MCF 10A (cell line): ENCODE results near the gene ATP6AP2. TPM values are rescaled to one million over a fixed set of nuclear protein-coding genes. Genes with fewer than 3 reads are reported as not detected.

Experiments used
- BruUV-seq: library from RNA; stranded (reverse); fragments of 400-500 nt; replicated peaks from 2 replicates; lab custom pipeline; 2021; lab: Mats Ljungman, UMichigan
- CTCF ChIA-PET: fragments of 300-600 bp; sonication (Branson Sonifier 250); formaldehyde crosslinking; extraction: SDS; loops from one replicate; lab custom pipeline; 2021; ENCODE audit warnings: antibody characterized with exemption, inconsistent platforms; lab: Yijun Ruan, JAX
- POLR2A ChIA-PET: fragments of 300-600, 350-650 bp; sonication (Branson Sonifier 250); formaldehyde crosslinking; extraction: SDS; loops from one replicate; lab custom pipeline; 2020; ENCODE audit warnings: antibody characterized with exemption, inconsistent platforms; lab: Yijun Ruan, JAX
- DNase-seq: peaks from one replicate; pipeline ENCODE4 v3.0.0-alpha.2; 2018; ENCODE audit not compliant: unreplicated experiment
- H3K27ac Mint-ChIP-seq: one replicate; pipeline ENCODE4 v1.8.0; 2022; ENCODE audit warnings: mild to moderate bottlenecking, low read depth, mixed read lengths; ENCODE audit not compliant: unreplicated experiment
- H3K27me3 Mint-ChIP-seq: one replicate; pipeline ENCODE4 v1.8.0; 2022; ENCODE audit warnings: mixed read lengths; ENCODE audit not compliant: insufficient read depth, unreplicated experiment
- H3K36me3 Mint-ChIP-seq: one replicate; pipeline ENCODE4 v1.8.0; 2022; ENCODE audit warnings: mild to moderate bottlenecking, moderate library complexity, mixed read lengths; ENCODE audit not compliant: insufficient read depth, unreplicated experiment
- H3K4me1 Mint-ChIP-seq: one replicate; pipeline ENCODE4 v1.8.0; 2022; ENCODE audit warnings: mixed read lengths; ENCODE audit not compliant: insufficient read depth, unreplicated experiment
- H3K4me3 Mint-ChIP-seq: one replicate; pipeline ENCODE4 v1.8.0; 2022; ENCODE audit warnings: mild to moderate bottlenecking, moderate library complexity, mixed read lengths; ENCODE audit not compliant: unreplicated experiment
- H3K9me3 Mint-ChIP-seq: one replicate; pipeline ENCODE4 v1.8.0; 2022; ENCODE audit warnings: mixed read lengths; ENCODE audit not compliant: unreplicated experiment
- CTCF ChIP-seq: fragments of 200-600 bp; IDR thresholded peaks from one replicate; pipeline ENCODE4 v1.8.0; 2022; ENCODE audit warnings: antibody characterized with exemption, mild to moderate bottlenecking; ENCODE audit not compliant: unreplicated experiment
- intact Hi-C: fragments of 100-400 bp; cut with micrococcal nuclease; formaldehyde crosslinking; loops from 2 replicates; pipeline ENCODE4 v1.14.1; 2022
- total RNA-seq: library from RNA; stranded (reverse); gene quantifications from 2 replicates; pipeline ENCODE4 v1.2.3, GENCODE V29; 2022

The ATP6AP2 gene
- total RNA-seq, 1 experiment from 2014 or later, result 69.4 TPM

DNA sequence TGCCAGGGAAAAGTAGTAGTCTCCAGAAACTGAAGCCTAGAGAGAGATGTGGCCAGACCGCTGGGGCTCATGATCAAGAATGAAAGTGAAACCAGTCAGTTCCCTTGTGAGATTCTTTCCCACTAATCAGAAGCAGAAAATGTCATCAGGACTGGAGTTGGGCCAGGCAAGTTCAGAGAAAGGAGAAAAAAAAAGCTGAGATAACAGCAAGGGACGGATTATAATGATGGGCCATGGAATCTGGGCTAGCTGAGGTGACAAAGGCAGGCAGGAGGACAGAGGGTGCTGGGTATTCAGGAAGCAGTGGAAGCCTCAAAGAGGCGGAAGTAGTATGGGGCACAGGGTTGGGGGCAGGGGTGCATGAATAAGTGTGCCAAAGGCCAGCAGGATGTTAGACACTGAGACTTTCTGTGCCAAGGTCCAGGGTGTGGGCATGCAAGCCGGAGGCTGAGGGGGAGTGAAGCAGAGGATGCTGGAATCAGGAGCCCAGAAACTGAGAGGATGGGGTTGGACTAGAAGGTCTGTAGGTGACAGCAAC lies 64.1 kb downstream of the ATP6AP2 start:
- BruUV-seq, result no TSS peak
- Mint-ChIP-seq H3K36me3 (peaks cover 10% of the 10 kb centered on the region), H3K9me3 (no peaks in the 10 kb centered on the region), H3K27me3 (peaks cover 47% of the 10 kb centered on the region), H3K4me3 (peak overlapping the region; percentile 74), H3K4me1 (peaks cover 16% of the 10 kb centered on the region), H3K27ac (peak overlapping the region; percentile 41)
- CTCF ChIA-PET, result interaction anchor here (0.5 to 1.7 kb wide), 3 partner anchors 27 to 699 kb away, joined by 3 to 6 read pairs (median 3); no protein-coding TSS in a partner anchor
- POLR2A ChIA-PET, result interaction anchor here (2.6 kb wide), 1 partner anchor 64 kb away, joined by 18 read pairs; the partner anchor contains the start of gene ATP6AP2
- TF ChIP-seq CTCF, result no peak
- intact Hi-C loops, result loop anchor here (5.0 kb wide), 1 partner anchor 103 kb away; no protein-coding TSS in a partner anchor
- DNase-seq, result peak; percentile 54

- ChIA-PET POLR2A (interaction anchor here (0.6 to 2.6 kb wide), 6 partner anchors 66 to 535 kb away, joined by 3 to 18 read pairs (median 3); partner anchors contain the start of gene ATP6AP2), CTCF (interaction anchor here (0.6 to 2.0 kb wide), 2 partner anchors 148 to 566 kb away, joined by 3 to 8 read pairs; no protein-coding TSS in a partner anchor)
- Mint-ChIP-seq H3K4me3 (peak overlapping the region; percentile 85), H3K9me3 (no peaks in the 10 kb centered on the region), H3K36me3 (peaks cover 4% of the 10 kb centered on the region), H3K27me3 (peaks cover 50% of the 10 kb centered on the region), H3K27ac (peak overlapping the region; percentile 90), H3K4me1 (peaks cover 16% of the 10 kb centered on the region)
- TSS peak; percentile 13 for BruUV-seq
- intact Hi-C loops, result loop anchor here (5.0 kb wide), 1 partner anchor 104 kb away; no protein-coding TSS in a partner anchor
- TF ChIP-seq CTCF, result no peak
- DNase-seq, result no peak
Measured at GRCh38 chrX:40646489-40647306, 65.9 kb downstream of the ATP6AP2 start.

DNA sequence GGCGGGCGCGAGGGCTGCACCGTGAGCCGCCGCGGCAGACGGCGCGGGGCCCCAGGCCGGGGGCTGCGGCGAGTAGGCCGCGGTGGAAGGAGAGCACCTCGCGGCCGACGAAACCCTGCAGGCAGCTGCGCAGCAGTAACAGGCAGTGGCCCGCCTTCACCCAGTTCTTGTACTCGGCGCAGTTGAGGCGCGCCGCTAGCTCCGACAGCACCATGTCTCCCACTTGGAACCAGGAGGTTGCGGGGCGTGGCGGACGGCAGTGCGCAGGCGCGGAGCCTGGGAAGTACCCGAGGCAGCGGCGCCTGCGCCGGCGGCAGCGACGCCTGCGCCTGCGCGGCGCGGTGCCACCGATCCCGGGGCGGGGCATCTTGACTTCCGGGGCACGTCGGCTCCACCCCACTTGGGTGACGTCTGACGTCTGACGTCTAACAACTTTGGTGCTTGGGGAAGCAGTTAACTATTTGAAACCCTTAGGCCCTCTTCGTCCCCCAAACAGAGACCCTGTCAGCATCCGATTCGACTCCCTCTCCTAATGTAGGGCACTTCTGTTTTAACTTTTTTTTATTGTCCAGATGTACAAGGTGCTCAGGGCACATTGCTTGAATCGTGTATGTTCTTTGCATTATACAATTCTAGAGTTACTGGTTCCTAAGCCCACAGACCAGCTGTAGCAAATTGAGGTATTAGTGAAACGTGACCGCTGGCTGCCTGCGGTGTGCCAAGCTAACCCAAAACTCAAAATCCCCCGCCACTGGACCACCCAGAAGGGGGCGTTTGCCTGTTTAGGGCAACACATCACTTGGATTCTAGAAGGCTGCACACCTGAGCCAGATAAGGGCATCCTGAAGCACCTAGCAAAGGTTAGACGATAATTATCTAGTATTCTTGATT lies 66.8 kb downstream of the ATP6AP2 start, which contains the start of gene CXorf38:
Gene CXorf38, minus strand, starts transcription at position 255 of the 891 bp plus-strand sequence. Its CDS starts 41 bp downstream, at position 214.
- ChIA-PET POLR2A (interaction anchor here (0.6 to 0.8 kb wide), 2 partner anchors 110 to 534 kb away, joined by 3 read pairs; no protein-coding TSS in a partner anchor), CTCF (interaction anchor here (2.0 kb wide), 1 partner anchor 147 kb away, joined by 8 read pairs; no protein-coding TSS in a partner anchor)
- BruUV-seq, result no TSS peak
- Mint-ChIP-seq H3K9me3 (no peaks in the 10 kb centered on the region), H3K27ac (peak within 1 kb of the TSS; percentile 90), H3K4me3 (peak within 1 kb of the TSS; percentile 85), H3K4me1 (peaks cover 9% of the 10 kb centered on the region), H3K36me3 (no peaks in the 10 kb centered on the region), H3K27me3 (peaks cover 42% of the 10 kb centered on the region)
- intact Hi-C loops, result loop anchor here (5.0 kb wide), 1 partner anchor 105 kb away; no protein-coding TSS in a partner anchor
- DNase-seq, result peak; percentile 81
- TF ChIP-seq CTCF, result no peak
